Erythroblast (primary cell): ENCODE data around the gene EXPH5.

Experiments used
- GATA1 ChIP-seq: IDR thresholded peaks from 2 replicates; pipeline ENCODE4 v1.6.1; 2011; ENCODE audit warnings: low read depth, mild to moderate bottlenecking, control low read depth, low read length, moderate library complexity
- POLR2A ChIP-seq: IDR thresholded peaks from 2 replicates; pipeline ENCODE4 v1.6.1; 2011; ENCODE audit warnings: mild to moderate bottlenecking, low read length

DNA sequence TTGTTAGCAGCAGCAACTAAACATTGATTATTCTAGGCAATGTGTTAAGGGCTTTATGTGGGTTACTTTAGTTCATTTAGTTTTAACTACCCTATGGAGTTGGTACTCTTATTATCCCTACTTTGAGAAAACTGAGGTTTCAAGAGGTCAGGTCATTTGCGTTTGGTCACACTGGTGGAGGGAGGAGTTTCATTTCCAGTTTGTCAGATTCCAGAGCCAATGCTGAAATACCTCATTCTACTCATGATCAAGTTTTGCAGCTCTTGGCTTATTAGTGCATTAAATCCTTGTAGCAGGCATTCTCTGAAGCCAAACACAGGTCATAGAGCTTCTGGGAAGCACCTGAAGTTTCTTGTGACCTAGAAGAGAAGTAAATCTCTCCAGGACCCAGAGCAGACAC lies 71.2 kb downstream of the EXPH5 start:
- TF ChIP-seq POLR2A (no peak), GATA1 (no peak)
